Ishikawa (cell line): ENCODE data around the gene VAV1.

Experiments used
- EP300 ChIP-seq: IDR thresholded peaks from 2 replicates; pipeline ENCODE4 v1.6.1; 2012; ENCODE audit warnings: borderline replicate concordance
- TAF1 ChIP-seq: IDR thresholded peaks from 2 replicates; pipeline ENCODE4 v1.6.1; 2012; ENCODE audit warnings: low read depth, mild to moderate bottlenecking
- YY1 ChIP-seq: IDR thresholded peaks from 2 replicates; pipeline ENCODE4 v1.6.1; 2012; ENCODE audit warnings: low read depth
- TF ChIP-seq, protein P1 (sequence below): IDR thresholded peaks from 2 replicates; pipeline ENCODE4 v1.6.1; 2012; ENCODE audit warnings: low read depth, mild to moderate bottlenecking

DNA sequence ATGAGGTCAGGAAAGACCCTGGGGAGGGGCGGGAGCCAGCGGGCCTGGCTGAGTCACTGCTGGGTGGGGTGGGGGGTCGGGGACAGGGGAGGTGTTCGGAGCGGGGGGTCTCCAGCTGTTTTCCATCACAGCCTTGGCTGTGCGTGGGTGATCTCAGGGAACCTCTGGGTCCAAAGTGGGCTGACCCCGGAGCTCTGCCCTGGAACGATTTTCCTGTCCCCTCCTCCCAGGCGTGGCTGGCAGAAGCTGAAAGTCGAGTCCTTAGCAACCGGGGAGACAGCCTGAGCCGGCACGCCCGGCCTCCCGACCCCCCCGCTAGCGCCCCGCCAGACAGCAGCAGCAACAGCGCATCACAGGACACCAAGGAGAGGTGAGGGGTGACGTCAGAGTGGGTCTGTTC is 22.4 kb upstream of the VAV1 start:
- TF ChIP-seq, protein P1, sequence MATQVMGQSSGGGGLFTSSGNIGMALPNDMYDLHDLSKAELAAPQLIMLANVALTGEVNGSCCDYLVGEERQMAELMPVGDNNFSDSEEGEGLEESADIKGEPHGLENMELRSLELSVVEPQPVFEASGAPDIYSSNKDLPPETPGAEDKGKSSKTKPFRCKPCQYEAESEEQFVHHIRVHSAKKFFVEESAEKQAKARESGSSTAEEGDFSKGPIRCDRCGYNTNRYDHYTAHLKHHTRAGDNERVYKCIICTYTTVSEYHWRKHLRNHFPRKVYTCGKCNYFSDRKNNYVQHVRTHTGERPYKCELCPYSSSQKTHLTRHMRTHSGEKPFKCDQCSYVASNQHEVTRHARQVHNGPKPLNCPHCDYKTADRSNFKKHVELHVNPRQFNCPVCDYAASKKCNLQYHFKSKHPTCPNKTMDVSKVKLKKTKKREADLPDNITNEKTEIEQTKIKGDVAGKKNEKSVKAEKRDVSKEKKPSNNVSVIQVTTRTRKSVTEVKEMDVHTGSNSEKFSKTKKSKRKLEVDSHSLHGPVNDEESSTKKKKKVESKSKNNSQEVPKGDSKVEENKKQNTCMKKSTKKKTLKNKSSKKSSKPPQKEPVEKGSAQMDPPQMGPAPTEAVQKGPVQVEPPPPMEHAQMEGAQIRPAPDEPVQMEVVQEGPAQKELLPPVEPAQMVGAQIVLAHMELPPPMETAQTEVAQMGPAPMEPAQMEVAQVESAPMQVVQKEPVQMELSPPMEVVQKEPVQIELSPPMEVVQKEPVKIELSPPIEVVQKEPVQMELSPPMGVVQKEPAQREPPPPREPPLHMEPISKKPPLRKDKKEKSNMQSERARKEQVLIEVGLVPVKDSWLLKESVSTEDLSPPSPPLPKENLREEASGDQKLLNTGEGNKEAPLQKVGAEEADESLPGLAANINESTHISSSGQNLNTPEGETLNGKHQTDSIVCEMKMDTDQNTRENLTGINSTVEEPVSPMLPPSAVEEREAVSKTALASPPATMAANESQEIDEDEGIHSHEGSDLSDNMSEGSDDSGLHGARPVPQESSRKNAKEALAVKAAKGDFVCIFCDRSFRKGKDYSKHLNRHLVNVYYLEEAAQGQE: no peak
- no peak for TF ChIP-seq EP300
- TF ChIP-seq TAF1: no peak
- no peak for TF ChIP-seq YY1
